T-helper 22 cell (primary cell): ENCODE data around the gene RDH12.

Experiments used
- DNase-seq: peaks from one replicate; pipeline ENCODE4 v3.0.0-alpha.2; 2020; ENCODE audit warnings: low read depth

Gene RDH12

GRCh38 chr14:67749341-67750084 lies 47.8 kb downstream of the RDH12 start:
- DNase-seq, result no peak

GRCh38 chr14:67756496-67756895 lies 54.8 kb downstream of the RDH12 start:
- no peak for DNase-seq

DNA sequence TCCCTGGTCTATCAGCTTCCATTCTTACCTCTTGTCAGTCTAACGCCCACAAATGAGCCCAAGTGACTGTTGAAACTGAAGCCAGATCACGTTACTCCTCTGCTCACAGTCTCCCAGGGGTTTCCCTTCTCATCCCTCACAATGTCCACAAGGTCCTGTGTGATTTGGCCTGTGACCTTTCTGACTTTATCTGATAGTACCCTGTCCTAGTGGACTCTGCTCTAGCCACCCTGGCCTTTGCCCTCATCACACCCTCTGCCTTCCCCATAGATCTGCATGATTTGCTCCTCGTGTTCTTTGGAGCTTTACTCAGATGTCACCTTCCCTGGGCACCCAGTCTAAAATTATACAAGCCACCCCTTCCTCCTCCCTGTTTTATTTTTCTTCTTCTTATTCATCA lies 55.5 kb downstream of the RDH12 start:
- no peak for DNase-seq

GRCh38 chr14:67759916-67760315 lies 58.2 kb downstream of the RDH12 start:
- DNase-seq, result no peak

GRCh38 chr14:67762051-67762450 lies 60.4 kb downstream of the RDH12 start:
- no peak for DNase-seq

DNA sequence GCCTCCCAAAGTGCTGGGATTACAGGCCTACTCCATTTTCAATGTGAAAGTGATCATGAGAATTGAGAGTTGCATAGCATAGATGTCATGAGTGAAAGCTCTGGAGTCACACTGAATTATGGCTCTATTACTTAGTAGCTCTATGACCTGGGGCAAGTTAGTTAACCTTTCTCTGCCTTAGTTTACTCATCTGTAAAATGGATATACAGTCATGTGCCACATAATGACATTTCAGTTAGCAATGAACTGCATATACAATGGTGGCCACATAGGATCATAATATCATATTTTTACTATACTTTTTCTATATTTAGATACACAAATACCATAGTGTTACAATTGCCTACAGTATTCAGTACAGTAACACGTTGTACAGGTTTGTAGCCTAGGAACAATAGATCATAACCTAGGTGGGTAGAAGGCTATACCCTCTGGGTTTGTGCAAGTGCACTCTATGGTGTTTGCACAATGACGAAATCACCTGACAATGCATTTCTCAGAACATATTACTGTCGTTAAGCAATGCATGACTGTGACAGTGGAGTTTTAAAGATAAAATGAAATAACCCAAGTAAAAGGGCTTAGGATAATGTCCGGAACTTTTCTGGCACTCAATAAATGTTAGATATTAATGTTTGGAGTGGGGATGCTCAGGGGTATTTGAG lies 61.6 kb downstream of the RDH12 start:
- no peak for DNase-seq

GRCh38 chr14:67764496-67764895 lies 62.8 kb downstream of the RDH12 start:
- no peak for DNase-seq

DNA sequence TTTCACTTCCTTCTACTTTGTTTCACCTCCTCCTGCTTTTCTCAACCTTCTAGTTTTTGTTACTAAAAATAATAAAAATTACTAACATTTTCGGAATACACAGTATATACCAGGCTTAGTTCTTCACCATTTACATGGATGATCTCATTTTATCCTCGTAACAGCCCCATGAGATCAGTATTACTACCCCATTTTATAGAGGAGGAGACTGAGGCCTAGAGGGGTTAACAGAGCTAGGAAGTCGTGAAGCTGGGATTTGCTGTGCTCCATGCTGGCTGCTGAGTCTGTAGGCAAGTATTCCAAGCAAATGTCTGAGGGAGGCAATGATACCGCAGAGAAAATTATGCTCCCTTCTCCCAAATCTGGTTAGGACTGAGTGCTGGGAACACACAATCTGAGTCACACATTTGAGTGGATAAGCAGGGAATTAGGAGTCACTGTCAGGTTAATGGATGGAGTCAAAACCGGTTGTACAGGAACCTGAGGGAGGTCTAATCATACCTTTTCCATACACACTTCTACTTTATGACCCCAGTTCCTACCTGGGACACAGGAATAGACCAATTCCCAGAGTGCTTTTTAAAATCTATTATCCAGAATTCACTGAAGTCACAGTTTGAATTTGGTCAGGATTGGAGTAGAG lies 63.6 kb downstream of the RDH12 start:
- DNase-seq, result no peak

DNA sequence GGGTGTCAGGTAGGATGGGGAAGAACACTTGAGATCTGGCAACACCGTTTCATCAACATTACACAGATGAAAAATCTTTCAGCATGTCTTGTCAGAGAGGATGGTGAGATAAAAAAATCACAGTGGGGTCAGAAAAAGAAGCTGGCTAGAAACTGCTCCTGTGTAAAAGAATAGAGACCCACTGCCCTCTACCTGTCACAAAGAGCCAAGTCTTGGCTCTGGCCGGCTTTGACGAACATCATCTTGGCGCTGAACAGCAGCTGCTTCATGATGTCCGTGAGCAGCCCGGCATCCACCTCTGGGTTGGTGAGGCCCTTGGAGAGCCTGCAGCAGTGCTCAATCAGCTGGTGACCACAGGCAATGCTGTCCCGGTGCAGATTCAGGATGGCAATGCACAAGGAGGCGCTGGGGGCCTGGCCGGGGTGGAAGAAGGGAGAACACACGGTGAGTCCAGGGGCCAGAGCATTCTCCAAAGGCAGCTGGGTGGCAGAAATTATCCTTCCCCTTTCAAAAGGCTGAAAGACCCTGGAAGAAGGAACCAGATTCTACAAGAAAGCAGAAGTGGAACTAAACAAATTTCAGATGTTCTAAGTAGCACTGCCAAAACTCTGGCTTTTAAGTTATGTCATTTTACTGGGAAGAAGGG lies 64.5 kb downstream of the RDH12 start:
- DNase-seq, result no peak

GRCh38 chr14:67768219-67768618 lies 66.5 kb downstream of the RDH12 start:
- DNase-seq, result no peak

DNA sequence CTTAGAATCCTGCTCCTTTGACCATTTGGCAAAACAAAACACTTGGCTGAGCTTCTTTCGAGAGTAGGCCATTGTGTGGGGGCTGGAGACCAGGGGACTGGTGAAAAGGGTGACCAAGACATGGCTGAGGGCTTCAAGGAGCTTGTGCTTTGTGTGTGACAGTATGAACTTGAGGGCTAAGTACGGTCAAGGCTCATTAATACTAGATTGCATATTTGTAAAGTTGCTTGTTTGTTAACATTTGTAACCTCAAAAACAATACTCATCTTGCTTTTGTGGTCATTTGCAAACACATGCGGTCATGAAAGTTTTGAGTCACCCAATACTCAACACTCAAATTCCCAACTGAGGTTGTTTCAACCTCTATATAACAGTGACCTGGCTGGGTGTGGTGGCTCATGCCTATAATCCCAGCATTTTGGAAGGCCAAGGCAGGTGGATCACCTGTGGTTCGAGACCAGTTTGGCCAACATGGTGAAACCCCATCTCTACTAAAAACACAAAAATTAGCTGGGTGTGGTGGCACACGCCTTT lies 72.2 kb downstream of the RDH12 start:
- DNase-seq, result no peak

- DNase-seq, result no peak
Observed at GRCh38 chr14:67776653-67777322, 75.1 kb downstream of the RDH12 start.

- no peak for DNase-seq
Observed at GRCh38 chr14:67778792-67779191, 77.1 kb downstream of the RDH12 start.

- DNase-seq, result no peak
Observed at GRCh38 chr14:67782090-67782489, 80.4 kb downstream of the RDH12 start.
